Tibial nerve (tissue), 4 donors: ENCODE measurements around the gene TIMM13. TPM values are rescaled to one million over a fixed set of nuclear protein-coding genes. Genes with fewer than 3 reads are reported as not detected.
"Not testable (repeated sequence)": the region's sequence is repeated elsewhere in the genome, so short reads cannot be mapped to it uniquely, and the experiment has no call there.

ENCODE experiments used
- DNase-seq, 2 donors: peaks; one replicate each; pipeline ENCODE4 v3.0.0-alpha.2; 2019; ENCODE audit warnings: low spot score in 2 of 2
- H3K27ac ChIP-seq, 4 donors: fragments of 200-600 bp; sonication (generic) in 3 of 4; one replicate each; pipeline ENCODE4 v1.5.1; 2017 to 2019; ENCODE audit warnings: mild to moderate bottlenecking in 1 of 4
- H3K27me3 ChIP-seq, 2 donors: fragments of 200-600 bp; sonication (generic) in 1 of 2; one replicate each; pipeline versions ENCODE4 v1.5.1 to v1.6.0; 2017 to 2019
- H3K36me3 ChIP-seq, 3 donors: fragments of 200-600 bp; sonication (generic); one replicate each; pipeline ENCODE4 v1.5.1; 2018 to 2019
- H3K4me1 ChIP-seq, 4 donors: fragments of 200-600 bp; sonication (generic) in 3 of 4; one replicate each; pipeline ENCODE4 v1.5.1; 2017 to 2019
- H3K4me3 ChIP-seq, 4 donors: fragments of 200-600 bp; sonication (generic) in 3 of 4; one replicate each; pipeline ENCODE4 v1.5.1; 2017 to 2019; ENCODE audit warnings: mild to moderate bottlenecking in 1 of 4, moderate library complexity in 1 of 4
- H3K9me3 ChIP-seq, 4 donors: fragments of 200-600 bp; sonication (generic) in 3 of 4; one replicate each; pipeline ENCODE4 v1.5.1; 2017 to 2019
- CTCF ChIP-seq, 5 experiments: fragments of 200-600 bp in 3 of 5; fragments of 450-650 bp in 2 of 5; sonication (generic) in 3 of 5; IDR thresholded peaks; one replicate each; pipeline ENCODE4 v1.5.1; 2016 to 2019; ENCODE audit warnings: antibody characterized with exemption in 5 of 5, mild to moderate bottlenecking in 3 of 5, moderate library complexity in 2 of 5
- EP300 ChIP-seq, 2 donors: sonication (generic); formaldehyde crosslinking; IDR thresholded peaks; one replicate each; pipeline ENCODE4 v1.6.1; 2017; ENCODE audit warnings: antibody characterized with exemption in 2 of 2, mild to moderate bottlenecking in 1 of 2
- POLR2A ChIP-seq, 2 donors: fragments of 450-650 bp; IDR thresholded peaks; one replicate each; pipeline ENCODE4 v1.6.1; 2017; ENCODE audit warnings: antibody characterized with exemption in 2 of 2, mild to moderate bottlenecking in 2 of 2, moderate library complexity in 2 of 2
- WGBS, 2 donors: methylation state at CpG; one replicate each; pipeline ENCODE4 v1.1.5; 2018; 5-methylcytosine and 5-hydroxymethylcytosine counted together
- total RNA-seq, 4 donors: library from RNA; depleted of rRNA; stranded (reverse); fragments of >200 nt; gene quantifications; one replicate each; pipeline ENCODE4 v1.1.0, GENCODE V29; 2016

Gene TIMM13
- total RNA-seq, 4 donors from 2014 or later, result 28.8 to 48.9 (median 32.3) TPM

DNA sequence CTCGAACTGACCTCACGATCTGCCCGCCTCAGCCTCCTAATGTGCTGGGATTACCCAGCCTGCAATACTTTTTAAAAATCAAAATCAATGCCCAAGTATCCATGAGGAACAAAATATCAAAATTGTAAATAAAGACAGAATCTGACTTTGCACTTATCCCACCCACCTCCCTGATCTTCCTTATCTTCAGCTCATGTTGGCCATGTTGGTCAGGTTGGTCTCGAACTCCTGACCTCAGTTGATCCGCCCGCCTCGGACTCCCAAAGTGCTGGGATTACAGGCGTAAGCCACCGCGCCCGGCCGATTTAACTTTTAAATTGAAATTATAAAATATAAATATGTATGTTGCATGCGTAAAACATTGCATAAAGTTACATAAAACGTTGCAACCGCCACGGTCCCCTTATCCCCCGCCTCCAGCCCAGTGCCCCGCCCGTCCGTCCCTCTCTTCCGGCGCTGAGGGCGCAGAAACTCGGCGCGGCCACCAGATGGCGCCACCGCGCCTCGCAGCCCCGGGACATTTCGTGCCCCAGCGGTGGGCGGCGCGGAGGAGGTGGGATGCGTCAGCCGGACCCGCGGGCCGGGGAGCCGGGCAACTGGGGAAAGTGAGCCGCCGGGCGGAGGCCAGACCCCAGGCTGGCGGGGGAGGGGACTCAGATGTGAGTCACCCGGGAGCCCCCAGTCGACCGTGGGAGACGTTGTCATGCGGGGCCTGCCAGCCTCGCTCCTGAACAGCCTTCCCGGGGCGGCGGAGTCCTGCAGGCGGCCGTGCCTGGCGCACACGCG lies 47.0 kb upstream of the TIMM13 start:
- 10 to 11% methylated on average over 44 to 45 of the region's 60 CpGs for WGBS, 2 donors
- Histone ChIP-seq H3K27ac (peak overlapping the region; percentile 43 to 95 (median 88)), H3K4me1 (peaks cover 0 to 41% (median 16%) of the 10 kb centered on the region in 4 donors), H3K4me3 (peak overlapping the region; percentile 43 to 94 (median 83)), H3K9me3 (no peaks in the 10 kb centered on the region), H3K36me3 (peaks cover 0 to 19% (median 0%) of the 10 kb centered on the region in 3 donors), H3K27me3 (no peaks in the 10 kb centered on the region)
- peak; percentile 75 to 76 for DNase-seq
- TF ChIP-seq EP300 (IDR thresholded peaks at IDR 0.05), result peak; percentile 41 to 87
- TF ChIP-seq CTCF (IDR thresholded peaks at IDR 0.05), result peak; percentile 96 to 100 (median 98)
- TF ChIP-seq POLR2A (IDR thresholded peaks at IDR 0.05), result peak; percentile 11 to 38

DNA sequence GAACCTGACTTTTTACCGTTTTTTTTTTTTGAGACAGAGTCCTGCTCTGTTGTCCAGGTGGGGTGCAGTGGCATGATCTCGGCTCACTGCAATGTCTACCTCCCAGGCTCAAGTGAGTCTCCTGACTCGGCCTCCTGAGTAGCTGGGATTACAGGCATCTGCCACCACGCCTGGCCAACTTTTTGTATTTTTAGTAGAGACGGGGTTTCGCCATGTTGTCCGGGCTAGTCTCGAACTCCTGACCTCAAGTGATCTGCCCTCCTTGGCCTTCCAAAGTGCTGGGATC lies 42.5 kb upstream of the TIMM13 start:
- H3K27me3 ChIP-seq, H3K4me1 ChIP-seq, H3K4me3 ChIP-seq, H3K9me3 ChIP-seq, H3K27ac ChIP-seq, DNase-seq, H3K36me3 ChIP-seq: not testable (repeated sequence)
- WGBS, 2 donors, result 82 to 84% methylated on average over 8 of the region's 8 CpGs

DNA sequence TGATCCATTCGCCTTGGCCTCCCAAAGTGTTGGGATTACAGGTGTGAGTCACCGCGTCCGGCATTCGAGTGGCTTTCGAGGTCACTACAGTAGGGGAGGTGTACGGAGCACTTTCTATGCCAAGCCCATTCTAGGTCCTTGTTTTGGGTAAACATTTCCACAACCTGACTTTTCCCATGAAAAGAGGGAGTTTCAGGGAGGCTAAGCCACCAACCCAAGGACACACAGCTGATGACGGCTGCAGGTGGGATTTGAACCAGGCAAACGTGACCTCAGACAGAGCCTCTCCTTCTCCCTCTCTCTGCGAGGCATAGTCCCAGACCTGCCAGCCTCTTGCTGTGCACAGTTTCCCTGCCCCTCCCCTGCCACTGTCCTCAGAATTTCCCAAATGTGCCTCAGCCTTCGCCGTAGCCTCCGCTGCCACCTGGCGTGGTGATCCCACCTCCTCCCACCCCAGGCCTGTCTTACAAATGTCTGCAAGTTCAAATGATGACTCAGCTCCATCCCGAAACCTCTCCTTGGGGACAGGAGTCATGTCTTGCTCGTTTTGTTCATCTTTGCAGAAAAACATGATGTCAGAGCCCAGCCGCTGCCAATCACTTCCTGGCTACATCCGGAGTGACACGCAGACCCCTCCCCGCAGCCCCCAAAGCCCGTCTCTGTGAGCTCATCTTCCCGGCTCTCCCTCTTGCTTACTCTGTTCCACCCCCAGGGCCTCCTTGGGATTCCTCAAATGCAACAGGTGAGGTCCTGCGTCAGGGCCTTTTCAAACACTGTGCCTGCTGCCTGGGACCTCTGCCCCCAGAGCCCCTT lies 41.9 kb upstream of the TIMM13 start:
- TF ChIP-seq CTCF (IDR thresholded peaks at IDR 0.05) (no peak), POLR2A (IDR thresholded peaks at IDR 0.05) (no peak), EP300 (IDR thresholded peaks at IDR 0.05) (no peak)
- WGBS, 2 donors, result 45 to 50% methylated on average over 23 of the region's 23 CpGs
- H3K27ac ChIP-seq, result no peak overlapping the region
- H3K4me3 ChIP-seq, result no peak overlapping the region
- DNase-seq, result no peak
- peaks cover 0 to 2% (median under 1%) of the 10 kb centered on the region in 4 donors for H3K4me1 ChIP-seq
- no peaks in the 10 kb centered on the region for H3K9me3 ChIP-seq
- H3K36me3 ChIP-seq, result no peaks in the 10 kb centered on the region
- H3K27me3 ChIP-seq, result no peaks in the 10 kb centered on the region

DNA sequence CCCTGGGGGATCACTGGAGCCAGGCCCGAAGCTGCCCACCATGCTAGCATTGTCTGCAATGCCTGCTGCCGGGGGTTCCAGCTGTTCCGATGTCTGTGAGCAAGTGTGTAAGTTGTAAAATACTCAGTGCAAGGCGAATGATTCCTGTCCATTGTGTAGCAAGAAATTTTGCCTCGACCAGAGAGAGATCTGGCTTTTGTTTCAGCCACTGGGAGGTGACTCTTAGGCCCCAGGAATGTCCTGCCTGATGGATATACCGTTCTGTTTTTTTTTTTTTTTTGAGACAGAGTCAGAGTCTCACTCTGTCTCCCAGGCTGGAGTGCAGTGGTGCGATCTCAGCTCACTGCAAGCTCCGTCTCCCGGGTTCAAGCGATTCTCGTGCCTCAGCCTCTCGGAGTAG lies 41.2 kb upstream of the TIMM13 start:
- Histone ChIP-seq H3K36me3 (no peaks in the 10 kb centered on the region), H3K9me3 (no peaks in the 10 kb centered on the region), H3K27me3 (no peaks in the 10 kb centered on the region), H3K4me1 (no peaks in the 10 kb centered on the region), H3K4me3 (no peak overlapping the region), H3K27ac (no peak overlapping the region)
- DNase-seq, result no peak
- WGBS, 2 donors, result 67 to 69% methylated on average over 12 of the region's 12 CpGs
- TF ChIP-seq POLR2A (IDR thresholded peaks at IDR 0.05) (no peak), CTCF (IDR thresholded peaks at IDR 0.05) (no peak), EP300 (IDR thresholded peaks at IDR 0.05) (no peak)

- no peak for TF ChIP-seq EP300 (IDR thresholded peaks at IDR 0.05)
- no peak for TF ChIP-seq CTCF (IDR thresholded peaks at IDR 0.05)
- no peak for TF ChIP-seq POLR2A (IDR thresholded peaks at IDR 0.05)
- Histone ChIP-seq H3K4me1 (peaks cover 4 to 17% (median 12%) of the 10 kb centered on the region in 4 donors), H3K27me3 (no peaks in the 10 kb centered on the region), H3K9me3 (no peaks in the 10 kb centered on the region), H3K27ac (no peak overlapping the region), H3K36me3 (no peaks in the 10 kb centered on the region), H3K4me3 (no peak overlapping the region)
- WGBS, 2 donors, result 70 to 75% methylated on average over 5 of the region's 5 CpGs
- DNase-seq, result no peak
Observed at GRCh38 chr19:2464389-2464788, 37.0 kb upstream of the TIMM13 start.

- Histone ChIP-seq H3K4me1 (peaks cover 4 to 17% (median 12%) of the 10 kb centered on the region in 4 donors), H3K27ac (peak overlapping the region in 1 of 4 donors; percentile 61)
- H3K4me3 ChIP-seq, H3K36me3 ChIP-seq, DNase-seq, H3K9me3 ChIP-seq, H3K27me3 ChIP-seq: not testable (repeated sequence)
- 98% methylated on average over 5 of the region's 5 CpGs for WGBS, 2 donors
Observed at GRCh38 chr19:2463694-2464093, 36.3 kb upstream of the TIMM13 start.
